Femur (tissue), 1 donor: ENCODE measurements around the gene CMTM2.
"Not testable (repeated sequence)": the region's sequence is repeated elsewhere in the genome, so short reads cannot be mapped to it uniquely, and the experiment has no call there.

Experiments
- DNase-seq: peaks from one replicate; pipeline ENCODE4 v3.0.0-alpha.2; 2017

CMTM2 gene

GRCh38 chr16:66553223-66553622, 26.0 kb upstream of the CMTM2 start:
- no peak for DNase-seq

GRCh38 chr16:66554021-66554420, 25.2 kb upstream of the CMTM2 start:
- DNase-seq, result no peak

DNA sequence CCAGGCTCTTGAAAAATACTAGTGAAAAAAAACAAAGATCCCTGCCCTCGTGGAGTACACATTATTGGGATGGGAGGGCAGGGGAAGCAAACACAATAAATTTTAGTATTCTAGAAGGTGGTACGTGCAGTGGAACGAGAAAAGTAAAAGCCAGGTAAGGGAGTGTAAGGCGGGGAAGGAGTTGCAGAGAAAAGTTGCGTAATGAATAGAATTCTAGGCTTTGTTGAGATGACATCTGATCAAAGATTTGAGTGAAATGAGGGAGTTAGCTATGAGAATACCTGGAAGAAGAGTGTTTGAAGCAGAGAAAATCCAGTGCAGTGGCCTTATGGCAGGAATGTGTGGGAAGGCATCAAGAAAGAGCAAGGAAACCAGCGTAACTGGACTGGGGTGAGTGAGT, 24.8 kb upstream of the CMTM2 start:
- DNase-seq, result no peak

- no peak for DNase-seq
These were observed 19.2 kb upstream of the CMTM2 start for GRCh38 chr16:66560107-66560506.

GRCh38 chr16:66561381-66562080, 17.7 kb upstream of the CMTM2 start:
- DNase-seq, result no peak

DNA sequence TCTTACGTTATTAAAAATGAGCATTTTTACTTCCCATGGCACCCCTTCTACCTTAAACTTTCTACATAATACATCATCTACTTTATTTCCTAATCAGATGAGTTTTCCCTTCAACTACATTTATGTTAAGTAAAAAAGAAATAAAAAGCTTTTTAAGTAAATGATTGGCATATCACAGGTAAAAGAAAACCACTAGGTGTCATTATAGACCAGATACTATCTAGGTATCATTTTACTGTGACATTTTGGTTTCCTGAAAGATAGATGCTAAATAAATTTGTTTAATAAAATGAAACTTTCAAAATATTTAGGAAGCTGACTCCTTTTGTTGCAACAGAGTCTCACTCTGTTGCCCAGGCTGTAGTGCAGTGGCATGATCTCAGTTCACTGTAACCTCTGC, 16.9 kb upstream of the CMTM2 start:
- DNase-seq, result no peak

DNA sequence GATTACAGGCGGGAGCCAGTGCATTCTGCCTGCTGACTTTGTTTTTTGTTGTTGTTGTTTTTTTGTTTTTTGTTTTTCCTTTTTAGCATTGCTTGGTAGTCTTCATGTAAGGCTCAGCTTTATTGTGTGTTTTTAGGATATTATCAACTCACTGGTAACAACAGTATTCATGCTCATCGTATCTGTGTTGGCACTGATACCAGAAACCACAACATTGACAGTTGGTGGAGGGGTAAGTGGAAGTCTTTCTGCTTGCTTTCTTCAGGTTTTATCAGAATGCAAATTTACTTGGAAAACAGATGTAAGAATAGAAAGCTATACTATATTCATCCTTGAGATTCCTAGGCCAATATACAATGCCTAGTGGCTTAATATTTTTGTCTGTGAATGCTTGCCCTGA, 16.3 kb upstream of the CMTM2 start:
- no peak for DNase-seq

DNA sequence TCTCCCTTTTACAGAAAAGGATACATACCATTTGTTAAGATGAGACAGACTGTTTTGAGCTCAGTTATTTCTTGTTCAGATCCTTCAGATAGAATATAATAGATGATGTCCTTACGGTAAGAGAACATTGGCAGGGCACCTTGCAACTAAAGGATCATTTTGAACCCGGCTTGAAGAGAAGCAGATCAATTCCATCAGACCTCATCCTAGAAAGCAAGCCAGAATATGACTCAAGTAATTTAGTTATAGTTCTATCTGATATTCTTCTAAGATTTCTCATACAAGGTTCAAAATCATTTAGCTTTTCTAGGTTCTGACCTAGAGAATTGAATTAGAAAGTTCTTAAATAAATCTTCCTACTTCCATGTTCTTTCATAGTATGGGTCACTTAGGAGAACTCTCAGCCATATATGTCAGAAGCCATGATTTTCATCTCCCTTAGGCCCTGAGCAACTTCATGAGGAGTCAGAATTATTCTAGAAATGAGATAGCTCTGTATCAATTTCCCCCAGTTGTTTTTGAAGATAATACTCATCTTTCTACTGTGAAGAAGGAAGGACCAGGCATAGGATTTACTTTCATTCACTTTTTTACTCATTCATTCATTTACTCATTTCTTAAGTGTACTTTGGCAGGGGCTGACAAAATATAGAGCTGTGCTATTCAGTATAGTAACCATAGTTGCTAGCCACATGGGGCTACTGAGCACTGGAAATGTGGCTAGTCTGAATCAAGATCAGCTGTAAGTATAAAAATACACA, 15.5 kb upstream of the CMTM2 start:
- no peak for DNase-seq

GRCh38 chr16:66566051-66566901, 13.0 kb upstream of the CMTM2 start, which contains the start of gene CMTM1:
Gene CMTM1 (plus strand): TSS chr16:66566439. CDS start chr16:66566514, 75 bp downstream.
- no peak for DNase-seq

DNA sequence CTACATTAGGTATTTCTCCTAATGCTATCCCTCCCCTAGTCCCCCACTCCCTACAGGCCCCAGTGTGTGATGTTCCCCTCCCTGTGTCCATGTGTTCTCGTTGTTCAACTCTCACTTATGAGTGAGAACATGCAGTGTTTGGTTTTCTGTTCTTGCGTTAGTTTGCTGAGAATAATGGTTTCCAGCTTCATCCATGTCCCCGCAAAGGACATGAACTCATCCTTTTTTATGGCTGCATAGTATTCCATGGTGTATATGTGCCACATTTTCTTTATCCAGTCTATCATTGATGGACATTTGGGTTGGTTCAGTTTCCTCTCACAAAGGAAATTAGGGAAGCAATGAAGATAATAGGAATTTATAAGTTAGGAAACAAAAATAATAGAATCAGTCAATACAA, 12.0 kb upstream of the CMTM2 start:
- DNase-seq, result not testable (repeated sequence)

- DNase-seq, result no peak
These were observed 10.9 kb upstream of the CMTM2 start for GRCh38 chr16:66568355-66568754.

GRCh38 chr16:66569131-66569530, 10.1 kb upstream of the CMTM2 start:
- no peak for DNase-seq

- DNase-seq, result no peak
These were observed 9.3 kb upstream of the CMTM2 start for GRCh38 chr16:66569827-66570405.

DNA sequence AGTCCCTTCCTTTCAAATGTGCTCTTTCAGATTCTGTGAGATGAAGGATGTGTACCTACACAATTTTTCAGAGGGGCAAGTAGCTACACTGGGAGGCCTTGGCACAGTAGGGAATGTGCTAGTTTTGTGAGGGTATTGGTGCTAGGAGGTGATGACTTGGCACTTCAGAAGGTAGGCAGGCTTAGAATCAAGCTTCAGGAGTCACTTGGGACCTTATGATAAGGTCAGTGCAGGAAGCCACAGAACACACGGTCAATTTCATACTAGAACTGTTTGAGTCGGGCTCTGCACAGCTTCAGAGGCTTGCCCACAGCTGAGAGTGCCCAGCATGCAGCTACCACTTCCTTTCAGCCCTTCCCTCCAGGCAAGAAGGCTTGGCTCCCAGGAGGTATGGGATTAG, 6.9 kb upstream of the CMTM2 start:
- DNase-seq, result no peak

GRCh38 chr16:66574081-66574480, 5.2 kb upstream of the CMTM2 start:
- DNase-seq, result no peak

DNA sequence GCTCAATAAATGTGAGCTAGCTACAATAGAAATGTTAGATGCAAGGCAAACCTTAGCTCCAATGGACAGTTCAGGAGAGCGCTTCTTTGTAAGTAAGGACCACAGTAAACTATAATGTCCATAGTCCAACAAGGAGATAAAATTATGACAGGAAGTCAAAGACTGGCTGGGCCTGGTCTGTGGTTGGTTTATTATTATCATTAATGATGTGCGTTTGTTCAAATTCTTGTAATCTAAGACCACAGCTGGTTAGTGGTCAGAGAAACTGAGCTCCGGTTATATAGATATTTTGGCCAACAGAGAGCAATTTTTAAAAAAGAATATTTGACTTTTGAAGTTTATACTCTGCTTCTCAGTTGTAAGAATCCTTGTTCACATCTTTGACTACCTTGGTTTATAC, 4.7 kb upstream of the CMTM2 start:
- no peak for DNase-seq

- no peak for DNase-seq
These were observed 4.2 kb upstream of the CMTM2 start for GRCh38 chr16:66575060-66575459.

GRCh38 chr16:66576296-66576695, 3.0 kb upstream of the CMTM2 start:
- no peak for DNase-seq

GRCh38 chr16:66580605-66581209, 1.4 kb downstream of the CMTM2 start:
- no peak for DNase-seq

DNA sequence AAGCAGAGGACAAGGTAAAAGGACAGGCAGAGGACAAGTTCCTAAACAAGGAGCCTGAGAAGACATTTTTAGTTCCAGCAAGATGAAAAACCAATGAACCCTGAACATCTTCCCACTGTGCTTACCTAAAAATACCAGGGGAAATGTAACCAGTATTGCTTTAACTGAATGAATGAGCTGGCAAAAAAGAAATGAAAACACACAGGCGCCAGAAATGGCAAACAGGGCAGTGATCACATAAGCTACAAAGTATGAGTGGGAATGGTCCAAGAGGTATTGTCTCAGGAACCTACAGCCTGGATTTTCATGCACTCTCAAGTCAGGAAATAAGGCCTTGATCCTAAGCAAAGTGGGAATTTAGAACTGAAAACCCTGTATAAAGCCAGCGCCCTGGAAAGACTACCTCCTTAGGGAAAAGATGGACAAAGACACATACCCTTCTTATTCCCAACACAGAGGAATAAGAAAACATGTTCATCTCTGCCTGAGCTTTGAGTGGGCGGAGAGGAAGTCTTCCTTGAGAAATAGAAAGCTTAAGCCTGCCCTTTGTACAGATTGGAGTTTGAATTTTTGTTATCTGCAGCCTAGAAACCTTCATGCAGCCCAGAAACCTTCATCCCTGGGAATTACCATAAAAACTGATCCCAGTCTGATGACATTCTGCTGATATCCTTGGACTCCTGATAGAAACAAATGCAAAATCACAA, 2.1 kb downstream of the CMTM2 start:
- DNase-seq, result no peak

- no peak for DNase-seq
These were observed 6.4 kb downstream of the CMTM2 start for GRCh38 chr16:66585481-66586239.
